HepG2 (cell line): ENCODE measurements around the gene KDM6B. TPM values are rescaled to one million over a fixed set of nuclear protein-coding genes. Genes with fewer than 3 reads are reported as not detected.
A peak's percentile ranks its signal among the peaks of the same experiment; 100 is the strongest.

ENCODE experiments used
- ATAC-seq: fragments of 200-7000 bp; cut with Tn5 transposase; 3 replicates; pipeline ENCODE4 v1.9.1; 2020; ENCODE audit warnings: mild to moderate bottlenecking, moderate library complexity
- BruUV-seq: library from RNA; stranded (reverse); fragments of 400-500 nt; replicated peaks from 2 replicates; lab custom pipeline; 2021; lab: Mats Ljungman, UMichigan
- CTCF ChIA-PET: fragments of 300-600 bp; formaldehyde crosslinking; extraction: SDS; loops from one replicate; lab custom pipeline; 2021; ENCODE audit warnings: low total read pairs, inconsistent platforms, low intra/inter-chr PET ratio; lab: Yijun Ruan, JAX
- POLR2A ChIA-PET: fragments of 350-600 bp; sonication (Branson Sonifier 250); formaldehyde crosslinking; loops from one replicate; lab custom pipeline; 2020; ENCODE audit warnings: antibody characterized with exemption, inconsistent platforms; lab: Yijun Ruan, JAX
- DNase-seq: peaks from one replicate; pipeline ENCODE4 v3.0.0-alpha.2; 2015; ENCODE audit warnings: low spot score
- FAIRE-seq: peaks from 3 replicates; lab custom pipeline; 2011; peaks lifted over from hg19 to GRCh38; lab: Jason Lieb, UNC
- H2AFZ ChIP-seq: one replicate; pipeline ENCODE4 v1.6.1; 2011; ENCODE audit warnings: low read length, inconsistent platforms
- H3K27ac ChIP-seq: fragments of 300-600 bp; 3 replicates; pipeline ENCODE4 v1.8.0; 2011; ENCODE audit warnings: mixed run types, mild to moderate bottlenecking, mixed read lengths, low read length, inconsistent platforms; ENCODE audit not compliant: insufficient read depth; ENCODE audit errors: extremely low read length
- H3K27me3 ChIP-seq, 2 experiments: fragments of 200-600 bp in 1 of 2; 2 replicates in 1 of 2; 3 replicates in 1 of 2; pipeline versions ENCODE4 v1.6.0 to v1.8.0; 2011; ENCODE audit warnings: low read length in 2 of 2, mild to moderate bottlenecking in 2 of 2, moderate library complexity in 2 of 2, inconsistent platforms in 1 of 2; ENCODE audit not compliant: insufficient read depth in 2 of 2, control insufficient read depth in 1 of 2
- H3K36me3 ChIP-seq, 2 experiments: fragments of 200-600 bp in 1 of 2; replicated peaks in 1 of 2; 2 replicates in 1 of 2; 3 replicates in 1 of 2; pipeline versions ENCODE4 v1.5.1 to v1.8.0; 2011; ENCODE audit warnings: low read length in 2 of 2, inconsistent platforms in 1 of 2; ENCODE audit not compliant: insufficient read depth in 2 of 2, control insufficient read depth in 1 of 2
- H3K4me1 ChIP-seq: 2 replicates; pipeline ENCODE4 v1.5.1; 2012; ENCODE audit warnings: low read length, inconsistent platforms; ENCODE audit not compliant: insufficient read depth
- H3K4me2 ChIP-seq: 2 replicates; pipeline ENCODE4 v1.6.0; 2011; ENCODE audit warnings: low read depth, low read length, inconsistent platforms
- H3K4me3 ChIP-seq, 3 experiments: fragments of 200-600 bp in 1 of 3; sonication (generic), shearing (Covaris generic) in 1 of 3; replicated peaks in 1 of 3; 2 replicates each; pipeline ENCODE4 v1.5.1; 2011 to 2016; ENCODE audit warnings: low read length in 3 of 3, inconsistent platforms in 2 of 3, low read depth in 2 of 3, mild to moderate bottlenecking in 2 of 3, control low read depth in 1 of 3, mixed read lengths in 1 of 3; ENCODE audit not compliant: insufficient read depth in 1 of 3
- H3K79me2 ChIP-seq: one replicate; pipeline ENCODE4 v1.6.1; 2011; ENCODE audit warnings: low read length, inconsistent platforms; ENCODE audit not compliant: insufficient read depth
- H3K9ac ChIP-seq: 2 replicates; pipeline ENCODE4 v1.6.0; 2011; ENCODE audit warnings: mild to moderate bottlenecking, low read depth, low read length, inconsistent platforms; ENCODE audit not compliant: insufficient read depth
- H3K9me3 ChIP-seq: 2 replicates; pipeline ENCODE4 v1.5.1; 2012; ENCODE audit warnings: mild to moderate bottlenecking, low read length
- H4K20me1 ChIP-seq: 2 replicates; pipeline ENCODE4 v1.6.0; 2011; ENCODE audit warnings: inconsistent platforms, mild to moderate bottlenecking, low read length, moderate library complexity; ENCODE audit not compliant: insufficient read depth
- FOXC1 ChIP-seq: sonication (generic); formaldehyde crosslinking; IDR thresholded peaks from 2 replicates; pipeline ENCODE4 v1.8.0; 2022; ENCODE audit warnings: mild to moderate bottlenecking, missing genetic modification reagents, borderline replicate concordance
- MYPOP ChIP-seq: sonication (generic); formaldehyde crosslinking; IDR thresholded peaks from 2 replicates; pipeline ENCODE4 v1.8.1; 2023; ENCODE audit warnings: mild to moderate bottlenecking, moderate library complexity, missing genetic modification reagents
- RBFOX2 ChIP-seq: fragments of 200-400 bp; formaldehyde crosslinking; IDR thresholded peaks from 2 replicates; pipeline ENCODE4 v1.6.1; 2017; ENCODE audit warnings: low read depth, mild to moderate bottlenecking, low read length
- RFX1 ChIP-seq: fragments of 450-650 bp; IDR thresholded peaks from 2 replicates; pipeline ENCODE4 v1.6.1; 2017
- RFX3 ChIP-seq: IDR thresholded peaks from 2 replicates; pipeline ENCODE4 v1.6.1; 2016; ENCODE audit warnings: missing biosample characterization, missing genetic modification reagents
- SRY ChIP-seq: sonication (generic); formaldehyde crosslinking; IDR thresholded peaks from 2 replicates; pipeline ENCODE4 v1.8.0; 2022; ENCODE audit warnings: mild to moderate bottlenecking, missing genetic modification reagents
- ZFP36 ChIP-seq: fragments of 150-350 bp; IDR thresholded peaks from 2 replicates; pipeline ENCODE4 v1.6.1; 2018; ENCODE audit warnings: borderline replicate concordance, low read length, low read depth; ENCODE audit not compliant: partially characterized antibody
- ZFY ChIP-seq: sonication (generic); formaldehyde crosslinking; IDR thresholded peaks from 2 replicates; pipeline ENCODE4 v1.4.0; 2020; ENCODE audit warnings: missing genetic modification reagents
- ZNF142 ChIP-seq: sonication (generic); formaldehyde crosslinking; IDR thresholded peaks from 2 replicates; pipeline ENCODE4 v1.4.0; 2020; ENCODE audit warnings: missing genetic modification reagents
- ZNF350 ChIP-seq: sonication (generic); formaldehyde crosslinking; IDR thresholded peaks from 2 replicates; pipeline ENCODE4 v1.4.0; 2020; ENCODE audit warnings: mild to moderate bottlenecking, low read depth, missing genetic modification reagents, borderline replicate concordance
- ZNF770 ChIP-seq: sonication (generic); formaldehyde crosslinking; IDR thresholded peaks from 2 replicates; pipeline ENCODE4 v1.5.0; 2020; ENCODE audit warnings: mild to moderate bottlenecking, missing genetic modification reagents
- WGBS: methylation state at CpG from one replicate; pipeline ENCODE4 v1.1.6; 2017; ENCODE audit warnings: low lambda C conversion rate; 5-methylcytosine and 5-hydroxymethylcytosine counted together
- in situ Hi-C: cut with HindIII; loops from 2 replicates; pipeline ENCODE4 v1.10.0; 2017; ENCODE audit warnings: low pct_unique_long_range_greater_than_20kb; ENCODE audit not compliant: extremely low pct_ligation_motif_present
- intact Hi-C: fragments of 100-400 bp; cut with micrococcal nuclease; formaldehyde crosslinking; loops from one replicate; pipeline ENCODE4 v1.10.0; 2022; ENCODE audit not compliant: unreplicated experiment
- polyA plus RNA-seq, 8 experiments: library from polyadenylated mRNA; depleted of rRNA in 3 of 8; stranded (reverse) in 7 of 8; unstranded in 1 of 8; fragments of >200 nt; fragmentation: Illumina TruSeq in 4 of 8; extraction: Trizol in 4 of 8; gene quantifications; 2 replicates each; pipeline versions ENCODE4 v1.2.1 to v1.2.3, GENCODE V29; 2011 to 2016; ENCODE audit warnings: low read depth in 4 of 8, missing spikeins in 1 of 8, mixed read lengths in 1 of 8; ENCODE audit not compliant: insufficient read depth in 1 of 8
- total RNA-seq, 5 experiments: library from RNA; depleted of rRNA; stranded (reverse); fragments of >200 nt; fragmentation: Illumina TruSeq; extraction: Trizol; gene quantifications; 2 replicates each; pipeline ENCODE4 v1.2.3, GENCODE V29; 2016; ENCODE audit warnings: low read depth in 1 of 5

KDM6B gene
- total and polyA plus RNA-seq, 2 of the 13 experiments (the other 11 are each of a cell fraction or from before 2014, with no cell fraction given) = 1.3 to 2.1 TPM

GRCh38 chr17:7839190-7839875 lies 5.3 kb downstream of the KDM6B start:
- BruUV-seq = no TSS peak
- Histone ChIP-seq H3K79me2 (peaks cover 46% of the 10 kb centered on the region), H3K4me3 (peak overlapping the region in 2 of 3 experiments; percentile 43 to 59; a peak in 2 of 6 replicates), H4K20me1 (peaks cover 12% of the 10 kb centered on the region; the same call in 1 of the 2 replicates), H3K9ac (peak overlapping the region; percentile 67), H3K4me1 (peaks cover 40% of the 10 kb centered on the region), H3K36me3 (0 out of 5 replicates have a peak, but pooled peaks cover 0 to 5% of the 10 kb centered on the region in 2 experiments), H3K4me2 (peak overlapping the region; percentile 90), H3K27me3 (peaks cover 0 to 3% of the 10 kb centered on the region in 2 experiments; a peak in 1 of 5 replicates), H3K27ac (peak overlapping the region; percentile 64), H2AFZ (no peak overlapping the region), H3K9me3 (no peaks in the 10 kb centered on the region)
- POLR2A ChIA-PET = interaction anchor here (1.1 to 8.1 kb wide), 2 partner anchors 17 to 353 kb away, joined by 3 to 104 read pairs; partner anchors contain the start of genes CYB5D1, NAA38 and TMEM88
- in situ Hi-C loops (no loop called here), intact Hi-C loops (no loop called here)
- WGBS = 49% methylated on average over 2 of the region's 6 CpGs
- DNase-seq (no peak), FAIRE-seq (no peak), ATAC-seq (no peak)
- TF ChIP-seq ZFY (CRISPR knock-in tag) (peak; percentile 4; the same call in 1 of the 2 replicates), RFX1 (peak; percentile 24; the same call in 1 of the 2 replicates), ZNF350 (CRISPR knock-in tag) (0 out of 2 replicates have a peak, but pooled peaks have one; percentile 6), RFX3 (CRISPR knock-in tag) (0 out of 2 replicates have a peak, but pooled peaks have one; percentile 35), SRY (peak; percentile 50; the same call in 1 of the 2 replicates), ZNF142 (CRISPR knock-in tag) (no peak), ZFP36 (no peak), FOXC1 (CRISPR knock-in tag) (0 out of 2 replicates have a peak, but pooled peaks have one; percentile 9), MYPOP (0 out of 2 replicates have a peak, but pooled peaks have one; percentile 32), RBFOX2 (peak; percentile 54), ZNF770 (CRISPR knock-in tag) (peak; percentile 55; the same call in 1 of the 2 replicates)
- CTCF ChIA-PET = no interaction called here
